H1 (cell line): Measurements from ENCODE around the gene C1orf146. TPM values are rescaled to one million over a fixed set of nuclear protein-coding genes. Genes with fewer than 3 reads are reported as not detected.

Experiments
- EP300 ChIP-seq, 2 experiments: IDR thresholded peaks; 1 replicate in 1 of 2; 2 replicates in 1 of 2; pipeline ENCODE4 v1.6.1; 2011 to 2012; ENCODE audit warnings: low read depth in 2 of 2, low read length in 2 of 2, mild to moderate bottlenecking in 2 of 2, borderline replicate concordance in 1 of 2, inconsistent platforms in 1 of 2, moderate library complexity in 1 of 2
- GABPA ChIP-seq: IDR thresholded peaks from 2 replicates; pipeline ENCODE4 v1.6.1; 2011; ENCODE audit warnings: mild to moderate bottlenecking, low read length, moderate library complexity, borderline replicate concordance; ENCODE audit not compliant: insufficient read depth
- HDAC2 ChIP-seq, 2 experiments: fragments of 300-600 bp in 1 of 2; sonication (generic) in 1 of 2; IDR thresholded peaks; 2 replicates each; pipeline ENCODE4 v1.6.1; 2011 to 2012; ENCODE audit warnings: low read depth in 2 of 2, low read length in 2 of 2, mild to moderate bottlenecking in 2 of 2, moderate library complexity in 2 of 2, borderline replicate concordance in 1 of 2, inconsistent platforms in 1 of 2
- JUND ChIP-seq: IDR thresholded peaks from 2 replicates; pipeline ENCODE4 v1.6.1; 2011; ENCODE audit warnings: mild to moderate bottlenecking, improper control_type of control experiment, low read length
- polyA plus RNA-seq, 7 experiments: library from polyadenylated mRNA; depleted of rRNA in 3 of 7; stranded (reverse) in 5 of 7; unstranded in 2 of 7; fragments of >200 nt in 5 of 7; fragments of 200-250 nt in 2 of 7; gene quantifications; 1 replicate in 5 of 7; 2 replicates in 1 of 7; 4 replicates in 1 of 7; pipeline versions ENCODE4 v1.2.1 to v1.2.3, GENCODE V29; 2011 to 2013; ENCODE audit warnings: missing spikeins in 2 of 7, mixed read lengths in 2 of 7
- total RNA-seq: library from RNA; stranded (reverse); fragmentation: NEBNext Ultra II Directional; extraction: Animal tissue kit (Norgen Biotek cat#: 25700); gene quantifications from 2 replicates; pipeline ENCODE4 v1.2.1, GENCODE V29; 2021
- TF ChIP-seq, protein P1 (sequence below): fragments of 300-600 bp; sonication (generic); IDR thresholded peaks from 2 replicates; pipeline ENCODE4 v1.7.1; 2012; ENCODE audit warnings: low read length, moderate library complexity, mild to moderate bottlenecking, inconsistent platforms; ENCODE audit not compliant: insufficient replicate concordance

The C1orf146 gene
- total and polyA plus RNA-seq, 2 of the 8 experiments (the other 6 are each of a cell fraction or from before 2014, with no cell fraction given): not detected

DNA sequence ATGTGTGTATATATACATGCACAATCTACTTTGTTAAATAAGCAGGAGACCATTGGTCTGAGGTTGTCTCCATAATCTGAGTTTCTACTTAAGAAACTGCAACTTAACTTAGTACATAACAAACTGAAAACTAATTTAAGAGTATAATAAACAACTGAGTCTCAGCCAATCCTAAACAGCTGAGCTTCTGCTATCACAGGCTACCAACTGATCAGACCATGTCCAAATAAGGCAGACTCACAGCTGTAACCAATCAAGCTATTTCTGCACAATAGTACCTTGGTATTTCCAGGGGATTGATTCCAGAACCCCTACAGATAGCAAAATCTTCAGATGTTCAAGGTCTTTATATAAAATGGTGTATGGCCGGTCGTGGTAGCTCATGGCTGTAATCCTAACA lies 26.0 kb upstream of the C1orf146 start (continued):
- TF ChIP-seq, protein P1, sequence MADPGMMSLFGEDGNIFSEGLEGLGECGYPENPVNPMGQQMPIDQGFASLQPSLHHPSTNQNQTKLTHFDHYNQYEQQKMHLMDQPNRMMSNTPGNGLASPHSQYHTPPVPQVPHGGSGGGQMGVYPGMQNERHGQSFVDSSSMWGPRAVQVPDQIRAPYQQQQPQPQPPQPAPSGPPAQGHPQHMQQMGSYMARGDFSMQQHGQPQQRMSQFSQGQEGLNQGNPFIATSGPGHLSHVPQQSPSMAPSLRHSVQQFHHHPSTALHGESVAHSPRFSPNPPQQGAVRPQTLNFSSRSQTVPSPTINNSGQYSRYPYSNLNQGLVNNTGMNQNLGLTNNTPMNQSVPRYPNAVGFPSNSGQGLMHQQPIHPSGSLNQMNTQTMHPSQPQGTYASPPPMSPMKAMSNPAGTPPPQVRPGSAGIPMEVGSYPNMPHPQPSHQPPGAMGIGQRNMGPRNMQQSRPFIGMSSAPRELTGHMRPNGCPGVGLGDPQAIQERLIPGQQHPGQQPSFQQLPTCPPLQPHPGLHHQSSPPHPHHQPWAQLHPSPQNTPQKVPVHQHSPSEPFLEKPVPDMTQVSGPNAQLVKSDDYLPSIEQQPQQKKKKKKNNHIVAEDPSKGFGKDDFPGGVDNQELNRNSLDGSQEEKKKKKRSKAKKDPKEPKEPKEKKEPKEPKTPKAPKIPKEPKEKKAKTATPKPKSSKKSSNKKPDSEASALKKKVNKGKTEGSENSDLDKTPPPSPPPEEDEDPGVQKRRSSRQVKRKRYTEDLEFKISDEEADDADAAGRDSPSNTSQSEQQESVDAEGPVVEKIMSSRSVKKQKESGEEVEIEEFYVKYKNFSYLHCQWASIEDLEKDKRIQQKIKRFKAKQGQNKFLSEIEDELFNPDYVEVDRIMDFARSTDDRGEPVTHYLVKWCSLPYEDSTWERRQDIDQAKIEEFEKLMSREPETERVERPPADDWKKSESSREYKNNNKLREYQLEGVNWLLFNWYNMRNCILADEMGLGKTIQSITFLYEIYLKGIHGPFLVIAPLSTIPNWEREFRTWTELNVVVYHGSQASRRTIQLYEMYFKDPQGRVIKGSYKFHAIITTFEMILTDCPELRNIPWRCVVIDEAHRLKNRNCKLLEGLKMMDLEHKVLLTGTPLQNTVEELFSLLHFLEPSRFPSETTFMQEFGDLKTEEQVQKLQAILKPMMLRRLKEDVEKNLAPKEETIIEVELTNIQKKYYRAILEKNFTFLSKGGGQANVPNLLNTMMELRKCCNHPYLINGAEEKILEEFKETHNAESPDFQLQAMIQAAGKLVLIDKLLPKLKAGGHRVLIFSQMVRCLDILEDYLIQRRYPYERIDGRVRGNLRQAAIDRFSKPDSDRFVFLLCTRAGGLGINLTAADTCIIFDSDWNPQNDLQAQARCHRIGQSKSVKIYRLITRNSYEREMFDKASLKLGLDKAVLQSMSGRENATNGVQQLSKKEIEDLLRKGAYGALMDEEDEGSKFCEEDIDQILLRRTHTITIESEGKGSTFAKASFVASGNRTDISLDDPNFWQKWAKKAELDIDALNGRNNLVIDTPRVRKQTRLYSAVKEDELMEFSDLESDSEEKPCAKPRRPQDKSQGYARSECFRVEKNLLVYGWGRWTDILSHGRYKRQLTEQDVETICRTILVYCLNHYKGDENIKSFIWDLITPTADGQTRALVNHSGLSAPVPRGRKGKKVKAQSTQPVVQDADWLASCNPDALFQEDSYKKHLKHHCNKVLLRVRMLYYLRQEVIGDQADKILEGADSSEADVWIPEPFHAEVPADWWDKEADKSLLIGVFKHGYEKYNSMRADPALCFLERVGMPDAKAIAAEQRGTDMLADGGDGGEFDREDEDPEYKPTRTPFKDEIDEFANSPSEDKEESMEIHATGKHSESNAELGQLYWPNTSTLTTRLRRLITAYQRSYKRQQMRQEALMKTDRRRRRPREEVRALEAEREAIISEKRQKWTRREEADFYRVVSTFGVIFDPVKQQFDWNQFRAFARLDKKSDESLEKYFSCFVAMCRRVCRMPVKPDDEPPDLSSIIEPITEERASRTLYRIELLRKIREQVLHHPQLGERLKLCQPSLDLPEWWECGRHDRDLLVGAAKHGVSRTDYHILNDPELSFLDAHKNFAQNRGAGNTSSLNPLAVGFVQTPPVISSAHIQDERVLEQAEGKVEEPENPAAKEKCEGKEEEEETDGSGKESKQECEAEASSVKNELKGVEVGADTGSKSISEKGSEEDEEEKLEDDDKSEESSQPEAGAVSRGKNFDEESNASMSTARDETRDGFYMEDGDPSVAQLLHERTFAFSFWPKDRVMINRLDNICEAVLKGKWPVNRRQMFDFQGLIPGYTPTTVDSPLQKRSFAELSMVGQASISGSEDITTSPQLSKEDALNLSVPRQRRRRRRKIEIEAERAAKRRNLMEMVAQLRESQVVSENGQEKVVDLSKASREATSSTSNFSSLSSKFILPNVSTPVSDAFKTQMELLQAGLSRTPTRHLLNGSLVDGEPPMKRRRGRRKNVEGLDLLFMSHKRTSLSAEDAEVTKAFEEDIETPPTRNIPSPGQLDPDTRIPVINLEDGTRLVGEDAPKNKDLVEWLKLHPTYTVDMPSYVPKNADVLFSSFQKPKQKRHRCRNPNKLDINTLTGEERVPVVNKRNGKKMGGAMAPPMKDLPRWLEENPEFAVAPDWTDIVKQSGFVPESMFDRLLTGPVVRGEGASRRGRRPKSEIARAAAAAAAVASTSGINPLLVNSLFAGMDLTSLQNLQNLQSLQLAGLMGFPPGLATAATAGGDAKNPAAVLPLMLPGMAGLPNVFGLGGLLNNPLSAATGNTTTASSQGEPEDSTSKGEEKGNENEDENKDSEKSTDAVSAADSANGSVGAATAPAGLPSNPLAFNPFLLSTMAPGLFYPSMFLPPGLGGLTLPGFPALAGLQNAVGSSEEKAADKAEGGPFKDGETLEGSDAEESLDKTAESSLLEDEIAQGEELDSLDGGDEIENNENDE: no peak
- no peak for TF ChIP-seq GABPA
- no peak for TF ChIP-seq HDAC2 (IDR thresholded peaks at IDR 0.05; ENCODE audit: borderline replicate concordance in 1 of 2, low read depth in 2 of 2, low read length in 2 of 2)
- no peak for TF ChIP-seq EP300 (IDR thresholded peaks at IDR 0.05; ENCODE audit: borderline replicate concordance in 1 of 2, low read depth in 2 of 2, low read length in 2 of 2)
- TF ChIP-seq JUND: no peak
